ENCODE data around the gene ITSN1. TPM values are rescaled to one million over a fixed set of nuclear protein-coding genes. Genes with fewer than 3 reads are reported as not detected.
"Not testable (repeated sequence)": the region's sequence is repeated elsewhere in the genome, so short reads cannot be mapped to it uniquely, and the experiment has no call there.

The ITSN1 gene
- polyA plus RNA-seq, 4 donors, result 40.7 to 44.6 (median 41.6) TPM

GRCh38 chr21:33650929-33651509, 8.7 kb downstream of the ITSN1 start:
- DNase-seq (ENCODE audit: low read depth in 4 of 4, low spot score in 3 of 4), result no peak

DNA sequence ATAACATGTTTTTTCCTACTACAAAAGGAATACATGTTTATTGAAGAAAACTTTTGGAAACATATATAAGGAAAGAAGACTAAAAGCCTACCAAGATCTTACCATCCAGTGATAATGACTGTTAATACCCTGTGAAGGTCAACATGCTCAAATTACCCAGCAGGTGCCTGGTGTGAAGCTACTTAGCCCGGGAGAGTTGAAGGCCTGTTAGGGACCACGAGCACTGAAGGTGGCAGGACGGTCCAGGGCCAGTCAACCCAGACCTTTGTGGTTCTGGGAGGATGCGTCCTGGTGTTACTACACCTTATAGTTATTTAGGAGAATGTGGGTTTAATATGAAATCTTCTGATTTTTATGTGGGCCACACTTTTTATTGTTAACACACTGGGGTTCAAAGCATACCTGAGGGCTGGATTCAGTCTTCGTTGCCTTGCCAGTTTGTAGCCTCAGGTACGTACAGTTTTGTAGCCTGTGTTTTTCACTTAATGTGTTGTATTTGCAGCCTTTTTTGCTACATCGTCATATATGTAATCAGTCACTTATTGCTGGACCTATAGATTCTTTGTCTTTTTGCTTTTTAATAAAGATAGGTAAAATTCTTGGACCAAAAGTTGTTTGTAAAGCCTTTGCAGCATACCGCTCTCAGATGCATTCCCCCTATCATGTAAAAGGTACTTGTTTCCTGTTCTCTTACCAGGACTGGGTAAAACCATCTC, 9.8 kb downstream of the ITSN1 start:
- DNase-seq (ENCODE audit: low read depth in 4 of 4, low spot score in 3 of 4), result no peak

DNA sequence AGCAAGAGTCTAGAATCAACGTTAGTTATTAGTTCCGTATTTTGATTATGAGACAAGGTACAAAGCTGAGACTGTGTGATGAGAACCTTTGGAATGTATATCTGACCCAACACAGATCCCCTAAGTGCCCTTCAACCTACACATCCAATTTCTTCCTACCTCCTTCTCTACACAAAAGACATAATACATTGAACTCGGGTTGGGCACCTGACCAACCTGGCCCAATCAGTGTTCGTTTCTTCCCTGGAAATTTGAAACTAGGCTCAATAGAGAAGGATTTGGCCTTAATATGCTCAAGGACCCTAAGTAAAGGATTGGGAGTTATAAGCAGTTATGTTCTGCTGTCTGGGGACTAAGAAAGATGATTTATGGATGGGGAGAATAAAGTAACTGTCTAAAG, 12.1 kb downstream of the ITSN1 start:
- no peak for DNase-seq (ENCODE audit: low read depth in 4 of 4, low spot score in 3 of 4)

GRCh38 chr21:33655588-33656221, 13.4 kb downstream of the ITSN1 start:
- no peak for DNase-seq (ENCODE audit: low read depth in 4 of 4, low spot score in 3 of 4)

DNA sequence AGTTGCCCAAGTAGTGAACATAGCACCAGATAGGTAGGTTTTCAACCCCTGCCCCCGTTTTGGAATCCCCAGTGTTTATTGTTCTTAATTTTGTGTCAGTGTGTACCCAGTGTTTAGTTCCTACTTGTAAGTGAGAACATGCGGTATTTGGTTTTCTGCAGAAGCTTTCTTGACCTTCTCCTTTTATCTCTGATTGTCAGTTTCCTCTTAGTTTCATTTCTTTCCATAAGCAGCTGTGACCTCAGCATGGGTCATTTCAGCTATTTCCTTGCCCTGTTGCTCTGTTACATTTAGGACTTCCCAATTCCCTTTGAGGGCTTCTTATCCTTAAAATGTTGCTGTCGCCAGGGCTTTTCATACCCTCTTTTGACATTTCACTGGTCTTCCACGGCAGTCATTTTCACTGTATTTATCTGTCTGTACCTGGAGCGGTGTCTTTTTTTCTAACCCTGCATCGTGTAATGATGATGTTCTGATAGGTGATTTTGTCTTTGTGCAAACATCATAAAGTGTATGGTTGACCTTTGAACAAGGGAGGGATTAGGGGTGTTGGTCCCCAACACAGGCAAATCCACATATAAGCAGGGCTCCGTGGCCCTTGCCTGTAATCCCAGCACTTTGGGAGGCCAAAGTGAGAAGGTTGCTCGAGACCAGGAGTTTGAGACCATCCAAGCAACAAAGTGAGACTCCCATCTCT, 15.0 kb downstream of the ITSN1 start:
- no peak for DNase-seq (ENCODE audit: low read depth in 4 of 4, low spot score in 3 of 4)

- DNase-seq (ENCODE audit: low read depth in 4 of 4, low spot score in 3 of 4), result no peak
Observed at GRCh38 chr21:33658919-33659567, 16.7 kb downstream of the ITSN1 start.

GRCh38 chr21:33659568-33659949, 17.3 kb downstream of the ITSN1 start:
- DNase-seq (ENCODE audit: low read depth in 4 of 4, low spot score in 3 of 4), result no peak

- no peak for DNase-seq (ENCODE audit: low read depth in 4 of 4, low spot score in 3 of 4)
Observed at GRCh38 chr21:33660406-33660805, 18.1 kb downstream of the ITSN1 start.

- DNase-seq (ENCODE audit: low read depth in 4 of 4, low spot score in 3 of 4), result no peak
Observed at GRCh38 chr21:33661146-33661545, 18.8 kb downstream of the ITSN1 start.

GRCh38 chr21:33662046-33662445, 19.7 kb downstream of the ITSN1 start:
- no peak for DNase-seq (ENCODE audit: low read depth in 4 of 4, low spot score in 3 of 4)

DNA sequence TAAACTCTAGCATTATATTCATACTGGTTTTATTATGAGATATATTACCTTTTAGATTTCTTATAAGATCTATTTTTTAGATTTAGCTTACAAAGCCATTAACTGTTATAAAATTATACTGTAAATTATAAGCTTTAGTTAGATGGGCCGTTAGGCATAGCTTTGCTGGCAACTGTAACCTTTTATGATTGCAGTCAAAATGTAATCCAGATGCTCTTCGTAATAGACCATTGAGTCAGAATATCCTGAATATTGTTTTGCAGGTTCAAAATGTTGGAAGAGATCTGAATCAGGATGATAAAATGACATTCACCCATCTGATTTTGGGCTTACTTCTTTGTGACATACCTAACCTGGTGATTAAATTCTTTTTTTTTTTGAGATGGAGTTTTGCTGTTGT, 20.9 kb downstream of the ITSN1 start:
- DNase-seq (ENCODE audit: low read depth in 4 of 4, low spot score in 3 of 4), result no peak

DNA sequence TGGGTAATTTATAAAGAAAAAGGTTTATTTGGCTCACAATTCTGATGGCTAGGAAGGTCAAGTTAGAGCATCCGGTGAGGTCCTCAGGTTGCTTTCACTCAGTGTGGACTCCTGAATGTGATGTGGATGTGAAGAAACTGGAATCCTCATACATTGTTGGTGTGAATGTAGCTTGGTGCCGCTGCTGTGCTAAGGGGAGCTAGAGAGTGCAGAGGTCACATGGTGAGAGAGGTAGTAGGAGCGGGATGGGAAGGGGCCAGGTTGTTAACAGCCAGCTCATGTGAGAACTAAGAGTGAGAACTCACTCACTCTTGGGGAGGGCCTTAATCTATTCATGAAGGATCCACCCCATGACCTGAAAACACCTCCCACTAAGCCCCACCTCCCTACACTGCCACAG, 21.8 kb downstream of the ITSN1 start:
- DNase-seq (ENCODE audit: low read depth in 4 of 4, low spot score in 3 of 4), result no peak

GRCh38 chr21:33666153-33666552, 23.9 kb downstream of the ITSN1 start:
- DNase-seq (ENCODE audit: low read depth in 4 of 4, low spot score in 3 of 4), result no peak

- no peak for DNase-seq (ENCODE audit: low read depth in 4 of 4, low spot score in 3 of 4)
Observed at GRCh38 chr21:33667636-33668035, 25.3 kb downstream of the ITSN1 start.

DNA sequence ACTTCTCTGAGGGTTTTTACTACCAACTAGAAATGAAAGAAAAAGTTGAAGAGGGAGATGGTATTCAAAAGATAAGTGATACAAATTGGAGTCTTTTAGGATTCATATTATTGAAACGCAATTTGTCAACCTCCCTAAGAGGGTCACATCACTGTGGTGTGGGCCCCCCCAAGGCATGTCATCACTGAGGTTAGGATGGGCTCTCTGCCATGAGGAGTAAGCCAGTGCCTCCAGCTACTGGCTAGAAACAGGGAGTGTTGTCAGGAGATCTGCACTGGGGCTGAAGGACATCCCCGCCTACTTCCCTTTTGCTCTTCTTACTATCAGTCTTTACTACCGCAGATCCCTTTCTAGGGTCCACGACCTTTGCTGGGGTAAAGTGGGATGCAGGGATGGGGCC, 25.9 kb downstream of the ITSN1 start:
- no peak for DNase-seq (ENCODE audit: low read depth in 4 of 4, low spot score in 3 of 4)

DNA sequence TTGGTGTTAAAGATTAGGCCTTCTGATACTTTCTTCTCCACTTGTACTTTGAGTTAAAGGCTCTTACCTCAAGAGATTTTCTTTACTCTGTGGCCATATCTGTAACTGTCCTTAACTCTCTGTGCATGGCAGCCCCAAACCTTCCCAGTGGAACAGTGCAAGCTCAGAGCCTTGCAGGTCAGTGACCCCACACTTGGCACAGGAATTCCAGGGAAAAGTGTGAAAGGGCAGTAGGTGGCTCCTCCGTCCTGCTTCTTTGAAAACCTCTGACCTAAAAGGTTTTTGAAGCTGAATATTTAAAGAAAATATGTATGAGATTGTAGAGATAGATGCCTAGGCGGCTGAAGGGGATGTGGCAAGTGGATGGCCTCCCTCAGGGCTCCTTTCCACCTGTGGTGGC, 26.3 kb downstream of the ITSN1 start:
- no peak for DNase-seq (ENCODE audit: low read depth in 4 of 4, low spot score in 3 of 4)

- DNase-seq (ENCODE audit: low read depth in 4 of 4, low spot score in 3 of 4), result no peak
Observed at GRCh38 chr21:33670076-33670978, 28.0 kb downstream of the ITSN1 start.

- DNase-seq (ENCODE audit: low read depth in 4 of 4, low spot score in 3 of 4), result no peak
Observed at GRCh38 chr21:33673473-33673872, 31.2 kb downstream of the ITSN1 start.

DNA sequence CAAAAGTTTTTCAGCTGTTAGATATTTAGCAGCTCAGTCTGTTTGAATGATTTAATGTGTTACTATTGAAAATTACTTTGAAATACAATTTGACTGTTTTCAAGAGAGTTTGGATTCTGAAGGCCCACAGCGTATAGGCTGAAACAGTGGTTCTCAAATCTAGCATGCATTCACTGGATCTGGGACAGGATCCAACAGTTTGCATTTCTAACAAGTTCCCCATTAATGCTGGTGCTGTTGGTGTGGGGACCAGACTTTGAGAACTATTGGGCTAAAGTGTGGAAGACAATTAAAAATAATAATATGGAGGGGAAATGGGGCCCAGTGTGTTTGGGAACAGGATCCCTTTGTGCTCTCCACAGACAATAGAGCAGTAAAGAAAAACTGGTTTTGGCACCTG, 31.9 kb downstream of the ITSN1 start:
- no peak for DNase-seq (ENCODE audit: low read depth in 4 of 4, low spot score in 3 of 4)

DNA sequence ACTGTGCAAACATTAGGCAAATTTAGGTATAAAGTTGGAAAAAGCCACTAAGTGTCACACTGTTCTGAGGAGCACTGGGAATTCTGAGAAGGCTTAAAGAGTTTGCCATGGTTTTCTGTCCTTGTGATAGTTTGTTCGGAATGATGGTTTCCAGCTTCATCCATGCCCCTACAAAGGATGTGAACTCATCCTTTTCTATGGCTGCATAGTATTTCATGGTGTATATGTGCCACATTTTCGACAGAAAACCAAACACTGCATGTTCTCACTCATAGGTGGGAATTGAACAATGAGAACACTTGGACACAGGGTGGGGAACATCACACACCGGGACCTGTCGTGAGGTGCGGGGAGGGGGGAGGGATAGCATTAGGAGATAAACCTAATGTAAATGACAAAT, 34.4 kb downstream of the ITSN1 start:
- DNase-seq (ENCODE audit: low read depth in 4 of 4, low spot score in 3 of 4), result not testable (repeated sequence)
